ENCODE results near the gene CEP89.
"Not testable (repeated sequence)": the region's sequence is repeated elsewhere in the genome, so short reads cannot be mapped to it uniquely, and the experiment has no call there.

GRCh38 chr19:32856818-32857217 is 114.9 kb downstream of the CEP89 start:
- not testable (repeated sequence) for TF ChIP-seq CTCF, POLR2A (IDR thresholded peaks at IDR 0.05)
